HG03097 (cell line): ENCODE results near the gene TMEM196.
A peak's percentile ranks its signal among the peaks of the same experiment; 100 is the strongest.
"Not testable (repeated sequence)": the region's sequence is repeated elsewhere in the genome, so short reads cannot be mapped to it uniquely, and the experiment has no call there.

Experiments
- ATAC-seq: cut with Tn5 transposase; IDR thresholded peaks from one replicate; pipeline ENCODE4 v1.9.1; 2021; ENCODE audit not compliant: unreplicated experiment, low FRiP score

Gene TMEM196

GRCh38 chr7:19708397-19709248 lies 64.8 kb downstream of the TMEM196 start, which contains the start of gene POLR1F:
TSS of gene POLR1F (minus strand) at chr7:19709037. CDS start at chr7:19709016, 21 bp downstream.
- ATAC-seq: peak; percentile 97

- no peak for ATAC-seq
Measured at GRCh38 chr7:19707240-19707639, 66.2 kb downstream of the TMEM196 start.

DNA sequence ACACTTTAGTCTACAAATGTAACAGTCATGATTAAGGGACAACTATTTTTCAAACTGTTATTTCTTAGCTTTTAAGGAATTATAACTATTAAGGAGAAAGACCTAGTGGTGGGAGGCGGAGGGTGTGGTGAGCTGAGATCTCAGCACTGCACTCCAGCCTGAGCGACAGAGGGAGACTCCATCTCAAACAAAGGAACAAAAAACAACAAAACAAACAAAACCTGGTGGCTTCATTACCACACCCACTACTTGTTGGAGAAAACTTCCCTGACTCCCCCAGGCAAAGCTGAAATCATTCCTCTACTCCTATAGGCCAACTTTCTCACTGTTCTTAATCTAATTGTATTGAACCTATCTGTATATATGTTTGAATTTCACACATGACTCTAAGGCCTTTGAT lies 67.8 kb downstream of the TMEM196 start:
- ATAC-seq: no peak

GRCh38 chr7:19701471-19701870 lies 71.9 kb downstream of the TMEM196 start:
- ATAC-seq: no peak

GRCh38 chr7:19700936-19701335 lies 72.5 kb downstream of the TMEM196 start:
- no peak for ATAC-seq

GRCh38 chr7:19698331-19698730 lies 75.1 kb downstream of the TMEM196 start:
- no peak for ATAC-seq

- ATAC-seq: no peak
Measured at GRCh38 chr7:19696926-19697325, 76.5 kb downstream of the TMEM196 start.

- ATAC-seq: no peak
Measured at GRCh38 chr7:19692111-19692828, 81.1 kb downstream of the TMEM196 start.

DNA sequence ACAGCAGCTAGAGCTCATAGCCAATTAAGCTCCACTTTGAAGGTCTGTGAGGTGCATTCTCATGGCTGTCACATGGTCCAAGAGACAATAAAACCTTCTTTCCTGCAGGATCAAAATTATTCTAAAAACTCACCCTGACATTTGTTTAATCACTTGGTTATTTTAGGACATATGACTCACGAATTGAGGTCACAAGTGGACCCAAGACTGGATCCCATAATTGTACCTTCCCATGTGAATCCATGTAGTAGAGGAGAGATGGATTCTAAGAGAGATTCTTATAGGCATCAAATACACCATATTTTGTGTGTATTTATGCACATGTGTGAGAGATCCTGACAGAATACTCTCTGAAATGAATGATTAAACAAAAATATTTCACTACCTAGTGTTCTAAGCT lies 82.7 kb downstream of the TMEM196 start:
- ATAC-seq: no peak

- not testable (repeated sequence) for ATAC-seq
Measured at GRCh38 chr7:19689130-19689529, 84.3 kb downstream of the TMEM196 start.

DNA sequence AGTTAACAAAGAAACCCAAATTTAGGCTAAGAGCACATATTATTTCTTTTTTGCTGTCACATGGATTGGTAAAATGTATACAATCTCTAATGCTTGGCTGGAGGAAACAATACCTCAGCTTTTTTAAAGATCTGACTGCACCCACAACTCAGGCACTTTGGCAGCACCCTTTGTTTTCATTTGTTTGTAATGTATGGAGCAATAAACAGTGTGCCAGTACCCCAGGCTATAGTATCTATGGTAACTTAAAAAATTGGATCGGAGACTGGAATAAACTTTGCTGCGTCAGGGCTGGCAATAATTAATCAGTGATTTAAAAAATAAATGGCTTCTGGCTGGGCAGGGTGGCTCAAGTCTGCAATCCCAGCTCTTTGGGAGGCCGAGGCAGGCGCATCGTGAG lies 91.8 kb downstream of the TMEM196 start:
- ATAC-seq: no peak

GRCh38 chr7:19677180-19677579 lies 96.2 kb downstream of the TMEM196 start:
- ATAC-seq: no peak

DNA sequence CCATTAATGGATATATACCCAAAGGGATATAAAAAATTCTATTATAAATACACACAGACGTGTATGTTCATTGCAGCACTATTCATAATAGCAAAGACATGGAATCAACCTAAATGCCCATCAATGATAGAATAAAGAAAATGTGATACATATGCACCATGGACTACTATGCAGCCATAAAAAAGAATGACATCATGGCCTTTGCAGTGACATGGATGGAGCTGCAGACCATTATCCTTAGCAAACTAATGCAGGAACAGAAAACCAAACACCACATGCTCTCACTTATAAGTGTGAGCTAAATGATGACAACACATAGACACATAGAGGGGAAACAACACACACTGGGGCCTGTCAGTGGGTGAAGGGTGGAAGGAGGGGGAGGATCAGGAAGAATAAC lies 97.6 kb downstream of the TMEM196 start:
- no peak for ATAC-seq

GRCh38 chr7:19674266-19674960 lies 99.0 kb downstream of the TMEM196 start:
- ATAC-seq: no peak

DNA sequence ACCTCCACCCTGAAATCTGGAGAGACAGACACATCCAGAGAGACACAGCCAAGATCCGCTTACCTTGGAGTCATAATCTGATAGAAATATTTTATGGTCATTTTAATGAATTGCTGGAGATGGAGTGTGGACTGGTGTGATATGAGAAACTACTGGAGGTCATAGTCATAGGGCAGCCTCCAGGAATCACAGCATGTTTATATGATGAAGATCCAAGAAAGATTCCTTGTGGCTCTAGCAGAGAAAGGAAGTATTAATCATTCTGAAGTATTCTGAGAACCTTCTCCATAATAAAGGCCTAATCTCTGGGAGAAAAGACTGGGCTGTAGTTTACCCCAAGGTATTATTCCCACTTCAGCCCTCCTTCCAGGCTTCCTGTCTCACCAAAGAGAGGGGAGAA lies 102.6 kb downstream of the TMEM196 start:
- ATAC-seq: no peak
